Astrocyte of the cerebellum (primary cell): Measurements from ENCODE around the gene MYL6.

Source experiments
- DNase-seq: peaks from one replicate; pipeline ENCODE4 v3.0.0-alpha.2; 2011; ENCODE audit warnings: low read depth
- H3K4me3 ChIP-seq: 2 replicates; pipeline ENCODE4 v1.5.1; 2011; ENCODE audit warnings: mild to moderate bottlenecking, low read depth, low read length, moderate library complexity
- CTCF ChIP-seq: IDR thresholded peaks from 2 replicates; pipeline ENCODE4 v1.5.1; 2012; ENCODE audit warnings: low read length, low read depth, moderate library complexity, mild to moderate bottlenecking; ENCODE audit errors: missing control alignments
- in situ Hi-C: cut with HindIII; loops from 2 replicates; pipeline ENCODE4 v1.10.0; 2017; ENCODE audit warnings: low sequenced_read_pairs

Gene MYL6

GRCh38 chr12:56117778-56118687 lies 40.1 kb upstream of the MYL6 start, which contains the start of gene ZC3H10:
TSS of gene ZC3H10 (plus strand) at chr12:56118266. CDS start at chr12:56120563, 2,297 bp downstream.
- in situ Hi-C loops, result loop anchor here (5.0 kb wide), 1 partner anchor 74 kb away; no protein-coding TSS in a partner anchor
- H3K4me3 ChIP-seq, result peak within 1 kb of the TSS; percentile 83

GRCh38 chr12:56118688-56119357 lies 39.3 kb upstream of the MYL6 start:
- in situ Hi-C loops, result loop anchor here (5.0 kb wide), 1 partner anchor 73 kb away; no protein-coding TSS in a partner anchor
- DNase-seq, result no peak
- TF ChIP-seq CTCF, result no peak
- H3K4me3 ChIP-seq, result peak overlapping the region; percentile 83

More at GRCh38 chr12:56117778-56118687, 40.1 kb upstream of the MYL6 start, which contains the start of gene ZC3H10:
- DNase-seq, result peak; percentile 98
- peak; percentile 60 for TF ChIP-seq CTCF

- TF ChIP-seq CTCF, result peak; percentile 80
- in situ Hi-C loops, result loop anchor here (5.0 kb wide), 1 partner anchor 73 kb away; no protein-coding TSS in a partner anchor
- peak; percentile 87 for DNase-seq
- H3K4me3 ChIP-seq, result peak overlapping the region; percentile 83
These were observed 38.8 kb upstream of the MYL6 start for GRCh38 chr12:56119361-56119796.

- TF ChIP-seq CTCF, result no peak
- DNase-seq, result no peak
- no peak overlapping the region for H3K4me3 ChIP-seq
- in situ Hi-C loops, result loop anchor here (10.0 kb wide), 1 partner anchor 54 kb away; no protein-coding TSS in a partner anchor
These were observed 37.9 kb upstream of the MYL6 start for GRCh38 chr12:56120158-56120846.

GRCh38 chr12:56121204-56121870 lies 36.8 kb upstream of the MYL6 start:
- no peak overlapping the region for H3K4me3 ChIP-seq
- DNase-seq, result no peak

More at GRCh38 chr12:56121204-56121870, 36.8 kb upstream of the MYL6 start:
- no peak for TF ChIP-seq CTCF
- in situ Hi-C loops, result loop anchor here (10.0 kb wide), 1 partner anchor 53 kb away; no protein-coding TSS in a partner anchor
